GM12874 (cell line): ENCODE measurements around the gene PGP.

Experiments
- TF ChIP-seq, protein P1 (sequence below): IDR thresholded peaks from 2 replicates; pipeline ENCODE4 v1.5.1; 2011; ENCODE audit warnings: low read depth, mild to moderate bottlenecking, control low read depth, low read length, moderate library complexity; ENCODE audit not compliant: insufficient read depth

Gene PGP

DNA sequence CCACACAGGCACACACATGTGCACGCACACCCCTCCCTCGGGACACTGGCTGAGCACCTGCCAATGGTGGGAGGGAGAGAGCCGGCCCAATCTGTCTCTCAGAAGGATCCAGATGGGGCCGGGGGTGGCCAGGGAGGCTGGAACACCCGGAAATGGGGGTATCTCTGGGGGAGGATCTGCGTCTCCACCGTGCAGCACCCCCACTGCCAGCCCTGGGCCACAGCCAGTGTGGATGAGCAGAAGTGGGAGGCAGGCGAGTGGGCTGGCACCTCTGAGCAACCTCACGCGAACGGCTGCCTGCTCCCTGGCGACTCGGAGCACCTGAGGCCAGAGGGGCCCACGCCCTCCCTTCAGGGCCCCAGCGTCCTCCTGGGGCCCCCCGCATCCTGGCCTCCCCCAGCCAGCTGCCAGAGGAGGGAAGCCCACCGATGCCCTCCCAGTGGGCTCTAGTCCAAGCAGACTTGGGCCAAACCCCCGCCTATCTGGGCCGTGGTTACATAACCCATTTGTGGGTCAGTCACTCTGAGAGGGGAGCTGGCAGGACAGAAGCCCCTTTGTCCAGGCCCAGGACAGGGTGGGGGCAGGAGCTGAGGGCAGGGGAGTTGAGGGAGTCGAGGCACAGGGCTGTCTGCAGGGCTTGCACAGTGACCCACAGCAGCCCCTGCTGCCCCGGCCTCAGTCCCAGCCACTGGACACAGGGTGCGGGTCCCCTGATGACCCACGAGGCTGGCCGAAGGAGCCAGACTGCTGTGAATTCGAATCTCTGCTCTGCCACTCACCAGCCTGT is 23.8 kb downstream of the PGP start:
- TF ChIP-seq, protein P1, sequence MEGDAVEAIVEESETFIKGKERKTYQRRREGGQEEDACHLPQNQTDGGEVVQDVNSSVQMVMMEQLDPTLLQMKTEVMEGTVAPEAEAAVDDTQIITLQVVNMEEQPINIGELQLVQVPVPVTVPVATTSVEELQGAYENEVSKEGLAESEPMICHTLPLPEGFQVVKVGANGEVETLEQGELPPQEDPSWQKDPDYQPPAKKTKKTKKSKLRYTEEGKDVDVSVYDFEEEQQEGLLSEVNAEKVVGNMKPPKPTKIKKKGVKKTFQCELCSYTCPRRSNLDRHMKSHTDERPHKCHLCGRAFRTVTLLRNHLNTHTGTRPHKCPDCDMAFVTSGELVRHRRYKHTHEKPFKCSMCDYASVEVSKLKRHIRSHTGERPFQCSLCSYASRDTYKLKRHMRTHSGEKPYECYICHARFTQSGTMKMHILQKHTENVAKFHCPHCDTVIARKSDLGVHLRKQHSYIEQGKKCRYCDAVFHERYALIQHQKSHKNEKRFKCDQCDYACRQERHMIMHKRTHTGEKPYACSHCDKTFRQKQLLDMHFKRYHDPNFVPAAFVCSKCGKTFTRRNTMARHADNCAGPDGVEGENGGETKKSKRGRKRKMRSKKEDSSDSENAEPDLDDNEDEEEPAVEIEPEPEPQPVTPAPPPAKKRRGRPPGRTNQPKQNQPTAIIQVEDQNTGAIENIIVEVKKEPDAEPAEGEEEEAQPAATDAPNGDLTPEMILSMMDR, result no peak

DNA sequence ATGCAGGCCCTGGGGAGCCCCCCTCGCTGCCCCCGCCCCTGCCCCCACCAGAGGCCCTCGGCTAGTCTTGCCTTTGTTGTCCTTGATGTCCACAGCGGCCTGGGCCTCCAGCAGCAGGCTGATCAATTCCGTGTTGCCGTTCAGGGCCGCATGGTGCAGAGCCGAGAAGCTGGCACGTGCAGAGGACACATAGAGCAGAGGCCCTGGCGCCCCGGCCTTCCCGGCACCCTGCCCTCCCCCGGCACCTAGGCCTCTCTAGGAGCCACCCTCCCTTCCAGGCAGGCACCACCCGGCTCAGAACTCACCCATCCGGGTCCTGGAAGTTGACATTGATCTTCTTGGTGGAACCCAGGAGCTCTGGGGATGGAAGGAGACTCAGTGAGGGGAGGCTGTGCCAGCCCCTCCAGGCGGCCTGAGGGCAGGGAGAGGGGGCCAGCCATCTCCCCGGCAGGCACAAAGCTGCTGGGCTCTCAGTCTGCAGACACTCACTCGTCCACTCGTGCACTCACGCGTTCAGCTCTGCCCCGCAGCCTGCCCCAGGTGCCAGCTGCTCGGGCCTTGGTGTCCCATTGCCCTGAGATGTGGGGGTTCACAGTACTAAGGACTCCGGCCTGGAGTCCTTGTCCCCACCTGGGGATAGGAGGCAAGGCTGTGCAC is 24.5 kb downstream of the PGP start:
- TF ChIP-seq, protein P1, result no peak

DNA sequence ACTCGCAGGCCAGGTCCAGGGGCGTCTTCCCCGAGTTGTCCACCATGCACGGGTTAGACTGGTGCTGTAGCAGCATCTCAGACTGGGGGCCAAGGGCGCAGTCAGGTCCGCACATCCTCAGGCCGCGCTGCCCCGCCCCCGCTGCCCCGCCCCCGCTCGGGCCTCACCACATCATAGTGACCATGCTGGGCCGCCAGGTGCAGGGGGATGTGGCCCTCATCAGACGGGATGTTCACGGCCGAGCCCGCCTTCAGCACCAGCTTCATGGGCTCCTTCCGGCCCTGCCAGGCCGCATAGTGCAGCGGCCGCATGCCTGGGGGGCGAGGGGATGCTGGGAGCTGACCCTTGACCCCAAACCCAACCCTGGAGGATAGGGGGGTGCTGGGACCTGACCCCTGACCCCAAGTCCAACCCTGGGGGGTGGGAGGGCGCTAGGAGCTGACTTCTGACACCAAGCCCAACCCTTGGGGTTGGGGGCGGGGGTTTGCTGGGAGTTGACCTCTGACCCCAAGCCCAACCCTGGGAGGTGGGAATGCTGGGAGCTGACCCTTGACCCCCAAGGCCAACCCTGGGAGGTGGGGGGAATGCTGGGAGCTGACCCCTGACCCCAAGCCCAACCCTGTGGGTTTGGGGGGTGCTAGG is 25.3 kb downstream of the PGP start:
- TF ChIP-seq, protein P1, result no peak

DNA sequence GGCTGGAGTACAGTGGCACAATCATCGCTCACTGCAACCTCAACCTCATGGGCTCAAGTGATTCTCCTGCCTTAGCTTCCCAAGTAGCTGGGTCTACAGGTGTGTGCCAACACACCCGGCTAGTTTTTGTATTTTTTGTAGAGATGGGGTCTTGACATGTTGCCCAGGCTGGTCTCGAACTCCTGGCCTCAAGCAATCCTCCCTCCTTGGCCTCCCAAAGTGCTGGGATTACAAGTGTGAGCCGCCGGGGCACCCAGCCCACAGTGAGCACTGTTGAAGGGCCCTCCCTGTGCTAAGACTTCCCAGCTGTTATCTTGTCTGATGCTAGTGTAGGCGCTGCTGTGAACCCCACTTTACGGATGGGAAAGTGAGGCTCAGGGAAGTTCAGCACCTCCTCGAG is 26.2 kb downstream of the PGP start:
- TF ChIP-seq, protein P1, result no peak

DNA sequence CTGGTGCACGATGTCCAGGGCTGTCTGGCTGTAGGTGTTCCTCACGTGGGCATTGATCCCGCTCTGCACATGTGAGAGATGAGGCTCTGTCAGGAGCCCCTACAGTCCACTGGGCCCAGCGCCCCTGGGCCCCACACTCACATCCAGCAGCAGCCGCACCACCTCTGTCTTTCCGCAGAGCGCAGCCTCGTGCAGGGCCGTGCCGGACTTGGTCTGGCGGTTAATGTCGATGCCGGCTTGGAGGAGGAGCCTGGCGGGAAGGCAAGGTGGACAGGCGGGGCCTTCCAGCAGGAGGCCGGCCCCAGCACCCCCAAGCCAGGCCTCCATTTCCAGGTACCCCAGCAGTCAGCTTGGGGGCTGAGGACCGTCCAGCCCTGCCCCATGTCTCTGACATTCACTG is 27.4 kb downstream of the PGP start:
- TF ChIP-seq, protein P1, result no peak

DNA sequence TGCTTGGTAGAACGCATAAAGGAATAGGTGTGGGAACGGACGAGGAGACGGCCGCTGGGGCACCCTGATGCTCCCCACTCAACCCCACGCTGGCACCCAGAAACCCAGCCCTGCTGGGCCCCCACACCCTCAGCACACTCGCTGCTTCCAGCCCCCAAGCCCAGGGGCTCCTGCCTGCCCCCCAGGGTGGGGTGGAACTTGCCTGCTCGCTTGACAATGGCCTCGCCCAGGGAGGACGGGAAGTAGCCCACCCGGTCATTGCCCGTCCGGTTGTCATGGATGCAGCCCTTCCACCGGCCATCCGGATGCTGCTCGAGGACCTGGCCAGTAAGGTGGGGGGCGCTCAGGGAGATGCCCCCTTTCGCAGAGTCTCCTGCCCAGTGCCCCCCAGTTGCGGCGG is 28.1 kb downstream of the PGP start:
- TF ChIP-seq, protein P1, result no peak

DNA sequence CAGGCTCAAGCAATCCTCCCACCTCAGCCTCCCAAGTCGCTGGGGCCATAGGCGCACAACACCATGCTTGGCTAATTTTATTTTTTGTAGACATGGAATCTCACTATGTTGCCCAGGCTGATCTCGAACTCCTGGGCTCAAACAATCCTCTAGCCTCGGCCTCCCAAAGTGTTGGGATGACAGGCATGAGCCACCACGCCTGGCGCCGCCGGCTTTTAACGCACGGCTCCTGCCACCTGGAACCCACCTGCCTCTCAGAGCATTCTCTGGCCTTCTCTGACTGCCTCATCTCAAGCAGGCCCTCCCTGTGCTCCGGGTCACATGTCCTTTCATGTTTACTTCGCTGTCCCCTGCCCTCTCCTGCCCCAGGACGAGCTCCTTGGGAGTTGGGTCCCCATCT is 28.6 kb downstream of the PGP start:
- TF ChIP-seq, protein P1, result no peak
